GM12801 (cell line): ENCODE results near the gene CDH2.

Experiments used
- TF ChIP-seq, protein P1 (sequence below): IDR thresholded peaks from one replicate; pipeline ENCODE4 v1.5.1; 2011; ENCODE audit warnings: control low read depth; ENCODE audit not compliant: insufficient read length; ENCODE audit errors: extremely low read depth

CDH2 gene

DNA sequence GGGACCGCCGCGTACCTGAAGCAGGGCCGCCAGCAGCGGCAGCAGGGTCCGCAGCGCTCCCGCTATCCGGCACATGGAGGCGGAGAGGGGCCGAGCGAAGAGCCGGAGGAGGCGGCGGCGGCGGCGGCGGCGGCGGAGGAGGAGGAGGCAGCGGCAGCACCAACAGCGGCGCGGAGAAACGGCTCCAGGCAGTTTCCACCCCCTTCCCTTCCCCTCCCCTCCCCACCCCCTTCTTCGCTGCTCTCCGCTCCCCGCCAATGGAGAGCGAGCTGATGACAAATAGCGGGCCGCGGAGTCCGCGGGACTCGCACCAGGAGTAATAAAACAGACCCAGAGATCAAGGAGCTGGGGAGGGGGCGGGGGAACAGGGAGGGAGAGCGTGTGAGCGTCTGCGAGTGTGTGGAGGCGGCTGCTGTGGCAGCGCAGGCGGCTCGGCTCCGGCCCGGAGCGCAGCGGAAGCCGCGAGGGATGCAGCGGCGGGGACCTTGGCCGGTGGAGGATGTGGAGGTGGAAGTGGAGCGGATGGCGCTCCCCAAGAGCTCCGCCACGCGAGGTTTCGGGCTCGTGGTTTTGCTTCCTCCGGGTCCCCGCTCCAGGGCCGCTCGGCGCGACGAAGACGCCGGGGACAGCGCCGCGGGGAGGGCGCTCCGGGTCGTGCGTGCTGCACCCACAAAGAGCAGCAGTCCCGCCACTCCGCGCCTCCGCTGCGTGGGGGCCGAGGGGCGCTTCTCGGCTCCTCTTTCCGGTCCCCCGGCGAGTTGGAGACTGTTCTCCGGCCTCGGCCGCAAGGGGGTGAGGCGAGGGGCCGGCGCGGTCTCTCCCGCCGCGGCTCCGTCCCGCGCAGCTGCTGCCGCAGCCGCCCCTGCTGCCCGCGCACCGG is at the start of gene CDH2:
TSS of gene CDH2 (minus strand) at position 183 of the 880 bp plus-strand sequence. CDS start at position 75, 108 bp downstream.
- TF ChIP-seq, protein P1, sequence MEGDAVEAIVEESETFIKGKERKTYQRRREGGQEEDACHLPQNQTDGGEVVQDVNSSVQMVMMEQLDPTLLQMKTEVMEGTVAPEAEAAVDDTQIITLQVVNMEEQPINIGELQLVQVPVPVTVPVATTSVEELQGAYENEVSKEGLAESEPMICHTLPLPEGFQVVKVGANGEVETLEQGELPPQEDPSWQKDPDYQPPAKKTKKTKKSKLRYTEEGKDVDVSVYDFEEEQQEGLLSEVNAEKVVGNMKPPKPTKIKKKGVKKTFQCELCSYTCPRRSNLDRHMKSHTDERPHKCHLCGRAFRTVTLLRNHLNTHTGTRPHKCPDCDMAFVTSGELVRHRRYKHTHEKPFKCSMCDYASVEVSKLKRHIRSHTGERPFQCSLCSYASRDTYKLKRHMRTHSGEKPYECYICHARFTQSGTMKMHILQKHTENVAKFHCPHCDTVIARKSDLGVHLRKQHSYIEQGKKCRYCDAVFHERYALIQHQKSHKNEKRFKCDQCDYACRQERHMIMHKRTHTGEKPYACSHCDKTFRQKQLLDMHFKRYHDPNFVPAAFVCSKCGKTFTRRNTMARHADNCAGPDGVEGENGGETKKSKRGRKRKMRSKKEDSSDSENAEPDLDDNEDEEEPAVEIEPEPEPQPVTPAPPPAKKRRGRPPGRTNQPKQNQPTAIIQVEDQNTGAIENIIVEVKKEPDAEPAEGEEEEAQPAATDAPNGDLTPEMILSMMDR: no peak

DNA sequence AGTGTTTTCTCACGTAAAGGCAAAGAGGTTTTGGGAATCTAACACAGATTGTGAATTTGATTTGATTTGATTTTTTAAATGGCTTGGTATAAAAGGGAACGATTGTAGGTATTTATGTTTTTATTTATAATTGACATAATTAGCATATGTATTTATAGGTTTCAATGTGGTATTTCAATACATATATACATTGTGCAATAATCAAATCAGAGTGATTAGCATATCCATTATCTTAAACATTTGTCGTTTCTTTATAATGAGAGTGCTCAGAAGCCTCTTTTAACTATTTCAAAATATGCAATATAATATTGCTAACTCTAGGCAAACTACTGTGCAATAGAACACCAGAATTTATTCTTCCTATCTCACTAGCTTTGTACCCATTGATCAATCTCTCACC is 35.1 kb upstream of the CDH2 start:
- TF ChIP-seq, protein P1: no peak

DNA sequence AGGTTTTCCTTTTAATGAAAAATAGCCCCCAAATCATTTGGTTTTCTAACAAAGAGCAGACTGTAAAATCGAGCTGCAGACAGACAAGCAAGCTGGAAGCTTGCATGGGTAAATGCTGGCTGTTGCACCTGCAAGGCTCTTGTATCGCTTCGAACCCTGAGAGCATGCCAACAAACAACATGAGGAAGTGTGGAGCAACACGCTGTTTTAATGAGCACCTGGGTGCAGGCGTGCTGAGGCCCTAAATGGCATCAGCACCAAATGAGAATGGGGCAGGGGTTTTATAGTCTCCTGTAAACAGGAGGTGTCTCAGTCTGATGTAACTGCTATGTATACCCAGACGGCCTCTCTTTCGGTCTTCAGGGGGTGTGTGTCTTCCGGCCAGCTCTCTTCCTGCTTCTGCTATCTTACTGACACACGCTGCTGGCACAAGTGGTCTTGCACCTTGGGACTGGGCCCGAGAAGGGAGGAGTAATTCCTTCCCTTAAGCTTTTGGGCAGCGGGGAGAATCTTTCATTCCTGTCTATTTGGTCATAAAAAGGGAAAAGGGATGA is 31.9 kb upstream of the CDH2 start:
- TF ChIP-seq, protein P1: no peak

- TF ChIP-seq, protein P1: no peak
These were observed 31.3 kb upstream of the CDH2 start for GRCh38 chr18:28208268-28208667.

- TF ChIP-seq, protein P1: no peak
These were observed 27.2 kb upstream of the CDH2 start for GRCh38 chr18:28204154-28204553.

- TF ChIP-seq, protein P1: no peak
These were observed 24.1 kb upstream of the CDH2 start for GRCh38 chr18:28201056-28201455.

DNA sequence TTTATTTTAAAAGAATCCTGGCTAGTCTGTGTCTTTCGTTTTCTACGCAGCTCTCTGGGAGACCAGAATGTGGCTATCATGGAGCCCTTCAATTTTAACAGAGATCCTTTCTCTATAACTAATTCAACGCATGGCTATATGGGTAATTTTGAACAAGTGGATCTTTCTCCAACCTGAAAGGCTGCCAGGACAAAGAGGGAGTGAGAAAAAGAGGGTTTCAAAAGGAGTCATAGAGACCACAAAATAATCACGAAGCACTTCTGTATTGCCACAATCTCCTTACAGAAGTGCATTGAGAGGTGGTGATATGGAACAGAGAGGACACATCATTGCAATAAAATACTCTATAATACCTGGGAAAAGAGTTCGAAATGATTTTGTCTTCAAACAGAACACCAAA is 21.7 kb upstream of the CDH2 start:
- TF ChIP-seq, protein P1: no peak
